Measurements from ENCODE around the gene GPHN.

Gene GPHN

GRCh38 chr14:67207810-67208209, 699.9 kb downstream of the GPHN start:
- no peak for DNase-seq (ENCODE audit: low read depth in 1 of 2, low spot score in 1 of 2)

GRCh38 chr14:67218126-67218525, 710.2 kb downstream of the GPHN start:
- DNase-seq (ENCODE audit: low read depth in 1 of 2, low spot score in 1 of 2), result no peak

- no peak for DNase-seq (ENCODE audit: low read depth in 1 of 2, low spot score in 1 of 2)
Measured at GRCh38 chr14:67221248-67221981, 713.5 kb downstream of the GPHN start.

- no peak for DNase-seq (ENCODE audit: low read depth in 1 of 2, low spot score in 1 of 2)
Measured at GRCh38 chr14:67221982-67222328, 714.0 kb downstream of the GPHN start.

GRCh38 chr14:67225523-67225922, 717.6 kb downstream of the GPHN start:
- no peak for DNase-seq (ENCODE audit: low read depth in 1 of 2, low spot score in 1 of 2)

- no peak for DNase-seq (ENCODE audit: low read depth in 1 of 2, low spot score in 1 of 2)
Measured at GRCh38 chr14:67228325-67228984, 720.5 kb downstream of the GPHN start.

All from activated T-helper 1 cell treated with anti-CD3 and anti-CD28 coated beads, Interleukin-2, amount 50 U/mL, for 16 hours (primary cell).